ENCODE data around the gene IL18RAP. TPM values are rescaled to one million over a fixed set of nuclear protein-coding genes. Genes with fewer than 3 reads are reported as not detected.

IL18RAP gene
- total RNA-seq, 1 experiment from 2014 or later = not detected

DNA sequence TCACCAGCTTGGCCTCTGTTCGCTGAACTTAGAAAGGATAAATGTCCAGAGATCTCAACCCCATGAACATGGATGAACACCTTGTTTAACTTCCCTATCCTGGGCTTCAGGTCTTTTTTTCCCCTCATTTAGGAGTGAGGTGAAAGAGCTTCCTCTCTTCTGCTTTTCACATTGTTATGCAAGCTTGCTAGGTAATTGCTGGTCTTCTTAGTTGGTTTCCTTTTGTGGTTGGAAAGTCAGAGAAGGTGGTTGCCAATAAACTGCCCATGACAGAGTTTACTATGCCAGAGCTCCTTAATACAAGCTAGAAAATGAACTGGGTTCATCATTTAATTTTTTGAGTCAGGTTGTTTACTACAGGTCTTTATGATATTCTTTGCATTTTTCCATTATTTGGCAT lies 66.7 kb downstream of the IL18RAP start:
- TF ChIP-seq JUN (CRISPR knock-in tag; IDR thresholded peaks at IDR 0.05) (no peak), KAT7 (CRISPR knock-in tag; IDR thresholded peaks at IDR 0.05; ENCODE audit: borderline replicate concordance) (no peak), ZMAT4 (CRISPR knock-in tag; IDR thresholded peaks at IDR 0.05) (no peak), ZNF138 (CRISPR knock-in tag; conservative IDR thresholded peaks at IDR 0.05) (no peak), E2F4 (CRISPR knock-in tag; IDR thresholded peaks at IDR 0.05; ENCODE audit: borderline replicate concordance, low read depth) (no peak), PRRX2 (CRISPR knock-in tag; IDR thresholded peaks at IDR 0.05) (no peak), TEAD1 (CRISPR knock-in tag; IDR thresholded peaks at IDR 0.05) (no peak), SP1 (CRISPR knock-in tag; conservative IDR thresholded peaks at IDR 0.05) (no peak), SMAD3 (CRISPR knock-in tag; IDR thresholded peaks at IDR 0.05; ENCODE audit: borderline replicate concordance) (no peak), ZNF281 (CRISPR knock-in tag; IDR thresholded peaks at IDR 0.05) (no peak), HMGXB4 (CRISPR knock-in tag; IDR thresholded peaks at IDR 0.05) (no peak), GTF2I (CRISPR knock-in tag; conservative IDR thresholded peaks at IDR 0.05) (no peak), FOXK1 (CRISPR knock-in tag; IDR thresholded peaks at IDR 0.05) (no peak), FOXP4 (CRISPR knock-in tag; IDR thresholded peaks at IDR 0.05) (no peak)
- TF ChIP-seq, protein P1, sequence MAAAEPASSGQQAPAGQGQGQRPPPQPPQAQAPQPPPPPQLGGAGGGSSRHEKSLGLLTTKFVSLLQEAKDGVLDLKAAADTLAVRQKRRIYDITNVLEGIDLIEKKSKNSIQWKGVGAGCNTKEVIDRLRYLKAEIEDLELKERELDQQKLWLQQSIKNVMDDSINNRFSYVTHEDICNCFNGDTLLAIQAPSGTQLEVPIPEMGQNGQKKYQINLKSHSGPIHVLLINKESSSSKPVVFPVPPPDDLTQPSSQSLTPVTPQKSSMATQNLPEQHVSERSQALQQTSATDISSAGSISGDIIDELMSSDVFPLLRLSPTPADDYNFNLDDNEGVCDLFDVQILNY (CRISPR knock-in tag; IDR thresholded peaks at IDR 0.05) = no peak
- TF ChIP-seq, protein P2, sequence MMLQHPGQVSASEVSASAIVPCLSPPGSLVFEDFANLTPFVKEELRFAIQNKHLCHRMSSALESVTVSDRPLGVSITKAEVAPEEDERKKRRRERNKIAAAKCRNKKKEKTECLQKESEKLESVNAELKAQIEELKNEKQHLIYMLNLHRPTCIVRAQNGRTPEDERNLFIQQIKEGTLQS (CRISPR knock-in tag; conservative IDR thresholded peaks at IDR 0.05) = no peak
- ChIA-PET POLR2A (no interaction called here), CTCF (interaction anchor here (0.8 to 1.4 kb wide), 3 partner anchors 11 to 96 kb away, joined by 3 to 7 read pairs (median 3); no protein-coding TSS in a partner anchor)
- H3K27ac Mint-ChIP-seq = peak overlapping the region; percentile 58
- no peak overlapping the region for H3K4me3 Mint-ChIP-seq
- no peaks in the 10 kb centered on the region for H3K27me3 Mint-ChIP-seq (ENCODE audit: low read depth)
- peak; percentile 48 for ATAC-seq
- H3K36me3 Mint-ChIP-seq = peaks cover 28% of the 10 kb centered on the region
- peaks cover 36% of the 10 kb centered on the region for H3K4me1 Mint-ChIP-seq
- peaks cover 42% of the 10 kb centered on the region for H3K9me3 Mint-ChIP-seq
- DNase-seq (ENCODE audit: low spot score) = no peak

DNA sequence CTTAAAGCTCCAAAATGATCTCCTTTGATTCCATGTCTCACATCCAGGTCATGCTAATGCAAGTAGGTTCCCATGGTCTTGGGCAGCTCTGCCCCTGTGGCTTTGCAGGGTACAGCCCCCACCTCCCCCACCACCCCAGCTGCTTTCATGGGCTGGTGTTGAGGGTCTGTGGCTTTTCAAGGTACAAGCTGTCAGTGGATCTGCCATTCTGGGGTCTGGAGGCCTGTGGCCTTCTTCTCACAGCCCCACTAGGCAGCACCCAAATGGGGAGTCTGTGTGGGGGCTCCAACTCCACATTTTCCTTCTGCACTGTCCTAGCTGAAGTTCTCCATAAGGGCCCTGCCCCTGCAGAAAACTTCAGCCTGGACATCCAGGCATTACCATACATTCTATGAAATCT lies 69.0 kb downstream of the IL18RAP start:
- ChIA-PET CTCF (interaction anchor here (0.6 kb wide), 1 partner anchor 1914 kb away, joined by 4 read pairs; no protein-coding TSS in a partner anchor), POLR2A (no interaction called here)
- no peak for ATAC-seq
- H3K27me3 Mint-ChIP-seq (ENCODE audit: low read depth) = no peaks in the 10 kb centered on the region
- peaks cover 28% of the 10 kb centered on the region for H3K36me3 Mint-ChIP-seq
- no peak overlapping the region for H3K27ac Mint-ChIP-seq
- peaks cover 60% of the 10 kb centered on the region for H3K9me3 Mint-ChIP-seq
- H3K4me3 Mint-ChIP-seq = no peak overlapping the region
- peaks cover 30% of the 10 kb centered on the region for H3K4me1 Mint-ChIP-seq
- no peak for DNase-seq (ENCODE audit: low spot score)
- TF ChIP-seq PRDM15 (CRISPR knock-in tag; IDR thresholded peaks at IDR 0.05) (no peak), ZBTB21 (CRISPR knock-in tag; IDR thresholded peaks at IDR 0.05; ENCODE audit: borderline replicate concordance) (no peak), ZNF232 (CRISPR knock-in tag; IDR thresholded peaks at IDR 0.05) (no peak), NR3C1 (CRISPR knock-in tag; conservative IDR thresholded peaks at IDR 0.05; ENCODE audit: low read depth) (no peak), ZNF416 (CRISPR knock-in tag; IDR thresholded peaks at IDR 0.05) (no peak)

Measured in WTC11 (cell line).